CD4-positive, alpha-beta T cell treated with Interferon gamma for 1 hour (primary cell): ENCODE data around the gene PPIB.

ENCODE experiments used
- DNase-seq: peaks from one replicate; pipeline ENCODE4 v3.0.0-alpha.2; 2020

PPIB gene

GRCh38 chr15:64157599-64158125 is 5.2 kb downstream of the PPIB start:
- no peak for DNase-seq

GRCh38 chr15:64156652-64157331 is 6.0 kb downstream of the PPIB start:
- no peak for DNase-seq

- DNase-seq: no peak
These were observed 6.8 kb downstream of the PPIB start for GRCh38 chr15:64155802-64156651.

GRCh38 chr15:64153480-64154367 is 9.1 kb downstream of the PPIB start:
- peak; percentile 91 for DNase-seq

- peak; percentile 7 for DNase-seq
These were observed 10.1 kb downstream of the PPIB start for GRCh38 chr15:64152507-64153387.

- DNase-seq: peak; percentile 21
These were observed 10.9 kb downstream of the PPIB start, which contains the start of gene SNX22 for GRCh38 chr15:64151727-64152506. Gene SNX22 (plus strand): TSS chr15:64151731. CDS start chr15:64151776, 45 bp downstream.

- DNase-seq: no peak
These were observed 12.8 kb downstream of the PPIB start for GRCh38 chr15:64149893-64150578.

- no peak for DNase-seq
These were observed 13.4 kb downstream of the PPIB start for GRCh38 chr15:64149424-64149823.

- DNase-seq: no peak
These were observed 14.2 kb downstream of the PPIB start for GRCh38 chr15:64148581-64148980.

GRCh38 chr15:64148168-64148567 is 14.7 kb downstream of the PPIB start:
- DNase-seq: no peak

- DNase-seq: no peak
These were observed 15.7 kb downstream of the PPIB start for GRCh38 chr15:64146885-64147681.

GRCh38 chr15:64146520-64146884 is 16.3 kb downstream of the PPIB start:
- DNase-seq: no peak

- no peak for DNase-seq
These were observed 16.8 kb downstream of the PPIB start for GRCh38 chr15:64146041-64146440.

- no peak for DNase-seq
These were observed 18.1 kb downstream of the PPIB start for GRCh38 chr15:64144565-64145281.

GRCh38 chr15:64144192-64144564 is 18.6 kb downstream of the PPIB start:
- DNase-seq: no peak

GRCh38 chr15:64143276-64143675 is 19.5 kb downstream of the PPIB start:
- DNase-seq: no peak

GRCh38 chr15:64141798-64142512 is 20.9 kb downstream of the PPIB start:
- no peak for DNase-seq

GRCh38 chr15:64138331-64138941 is 24.4 kb downstream of the PPIB start:
- DNase-seq: no peak
